Heart left ventricle (tissue), 16 donors: ENCODE data around the gene NUMB. TPM values are rescaled to one million over a fixed set of nuclear protein-coding genes. Genes with fewer than 3 reads are reported as not detected.
A peak's percentile ranks its signal among the peaks of the same experiment; 100 is the strongest.

Source experiments
- ATAC-seq, 4 donors: fragments of 200-7000 bp; cut with Tn5 transposase; one replicate each; pipeline ENCODE4 v1.9.1; 2020 to 2022; ENCODE audit warnings: moderate library complexity in 4 of 4, mild to moderate bottlenecking in 3 of 4, moderate number of reproducible peaks in 1 of 4
- DNase-seq, 5 donors: peaks; one replicate each; pipeline ENCODE4 v3.0.0-alpha.2; 2020
- H3K27ac ChIP-seq, 12 donors: fragments of 200-600 bp; sonication (generic) in 4 of 12; one replicate each; pipeline versions ENCODE4 v1.5.0 to v1.8.0; 2016 to 2022; ENCODE audit warnings: mild to moderate bottlenecking in 2 of 12
- H3K27me3 ChIP-seq, 9 donors: fragments of 200-600 bp; sonication (generic) in 2 of 9; one replicate each; pipeline versions ENCODE4 v1.5.1 to v1.8.0; 2016 to 2022; ENCODE audit warnings: mild to moderate bottlenecking in 3 of 9
- H3K36me3 ChIP-seq, 9 donors: fragments of 200-600 bp; sonication (generic) in 2 of 9; one replicate each; pipeline versions ENCODE4 v1.5.0 to v1.8.0; 2018 to 2022; ENCODE audit warnings: mild to moderate bottlenecking in 2 of 9
- H3K4me1 ChIP-seq, 12 donors: fragments of 200-600 bp; sonication (generic) in 4 of 12; one replicate each; pipeline versions ENCODE4 v1.5.0 to v1.8.0; 2016 to 2022; ENCODE audit warnings: mild to moderate bottlenecking in 3 of 12
- H3K4me3 ChIP-seq, 12 donors: fragments of 200-600 bp; sonication (generic) in 4 of 12; one replicate each; pipeline versions ENCODE4 v1.5.0 to v1.8.0; 2017 to 2022; ENCODE audit warnings: mild to moderate bottlenecking in 9 of 12, moderate library complexity in 4 of 12
- H3K9me3 ChIP-seq, 12 donors: fragments of 200-600 bp; sonication (generic) in 4 of 12; one replicate each; pipeline versions ENCODE4 v1.5.0 to v1.8.0; 2016 to 2022; ENCODE audit warnings: mild to moderate bottlenecking in 1 of 12
- CTCF ChIP-seq, 12 donors: fragments of 200-600 bp; sonication (generic) in 4 of 12; IDR thresholded peaks; one replicate each; pipeline versions ENCODE4 v1.5.0 to v1.8.0; 2018 to 2022; ENCODE audit warnings: antibody characterized with exemption in 12 of 12, mild to moderate bottlenecking in 5 of 12
- POLR2A ChIP-seq, 2 donors: fragments of 450-650 bp; IDR thresholded peaks; one replicate each; pipeline ENCODE4 v1.6.1; 2017; ENCODE audit warnings: antibody characterized with exemption in 2 of 2, mild to moderate bottlenecking in 2 of 2, moderate library complexity in 2 of 2
- WGBS, 4 donors: extraction: QIAGEN DNeasy Blood & Tissue Kit in 2 of 4; methylation state at CpG; one replicate each; pipeline versions ENCODE4 v1.1.5 to v1.1.7; 2013 to 2018; 5-methylcytosine and 5-hydroxymethylcytosine counted together
- intact Hi-C, 10 donors: fragments of 100-400 bp; cut with DNase I; formaldehyde crosslinking; loops; one replicate each; pipeline versions ENCODE4 v1.11.1 to v1.14.2; 2022
- polyA plus RNA-seq, 2 donors: library from polyadenylated mRNA; stranded (reverse); fragments of 200-250 nt; gene quantifications; one replicate each; pipeline ENCODE4 v1.2.3, GENCODE V29; 2013
- total RNA-seq, 9 donors: library from RNA; depleted of rRNA in 2 of 9; stranded (reverse); fragments of >200 nt in 2 of 9; fragmentation: NEBNext Ultra II Directional in 3 of 9; extraction: Animal tissue kit (Norgen Biotek cat#: 25700) in 3 of 9; gene quantifications; one replicate each; pipeline versions ENCODE4 v1.1.0 to v1.2.4, GENCODE V29; 2016 to 2023
- donor health status: ischemic (EF 13 %, LVEDD 7.1; RV severe dilation, severe dysfunction).
- donor health status: healthy with polysubstance abuse.
- donor health status: DM: no; HTN: yes; CAD: no.
- donor health status: DM: no; HTN: no; CAD: no.
- donor health status: ischemic (EF 25% LVEDD 6.9; RV normal size, moderate dysfunction).
- donor health status: ischemic (EF 25% LVEDD 5.7; RV mildly dilated, moderate dysfunction).
- donor health status: healthy.
- donor health status: DM: yes; HTN: yes; CAD: no.
- donor health status: ischemic (EF 35%, LVEDD 5.7; RV mildly dilated, moderate dysfunction).
- donor health status: nonischemic (EF 11% LVEDD 7.7; RV severe dilation, severe dysfunction).
- donor health status: DM: yes; HTN: yes; CAD: no.
- donor health status: PGD.
- donor health status: ischemic (EF 29% LVEDD 5.4; RV normal size, mild dysfunction).
- donor health status: nonischemic (EF 23%, LVEDD 6.1; RV moderate dilation, normal function).

NUMB gene
- total and polyA plus RNA-seq, 11 donors = 18.2 to 59.1 (median 34.9) TPM

DNA sequence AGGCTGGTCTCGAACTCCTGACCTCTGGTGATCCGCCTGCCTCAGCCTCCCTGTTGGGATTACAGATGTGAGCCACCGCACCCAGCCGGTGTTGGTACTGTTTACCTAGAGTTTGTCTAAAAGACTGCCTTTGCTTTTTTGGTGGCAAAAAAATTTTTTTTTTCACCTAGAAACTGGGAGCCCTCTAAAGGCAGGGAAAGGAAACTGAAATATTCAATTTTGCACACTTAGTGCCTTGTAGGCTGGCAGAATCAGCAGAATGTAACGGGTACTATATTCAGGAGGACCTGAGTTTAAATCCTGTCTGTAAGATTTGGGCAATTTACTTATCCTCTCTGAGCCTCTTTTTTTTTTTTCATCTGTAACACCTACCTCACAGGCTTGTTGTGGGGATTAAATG, 177.4 kb downstream of the NUMB start:
- whole genome bisulfite sequencing, 4 donors = 95 to 98% (median 96%) methylated on average over 5 of the region's 5 CpGs
- Histone ChIP-seq H3K36me3 (peaks cover 0 to 100% (median 96%) of the 10 kb centered on the region in 9 donors), H3K9me3 (no peaks in the 10 kb centered on the region), H3K4me3 (no peak overlapping the region), H3K4me1 (no peaks in the 10 kb centered on the region), H3K27ac (no peak overlapping the region), H3K27me3 (no peaks in the 10 kb centered on the region)
- TF ChIP-seq CTCF (IDR thresholded peaks at IDR 0.05) (no peak), POLR2A (IDR thresholded peaks at IDR 0.05) (no peak)
- no peak for DNase-seq
- intact Hi-C loops = loop anchor here in 3 of 10 donors (10.0 kb wide), 1 partner anchor 106 kb away; no protein-coding TSS in a partner anchor
- ATAC-seq = no peak

- ATAC-seq (no peak), DNase-seq (no peak)
- Histone ChIP-seq H3K36me3 (peaks cover 0 to 100% (median 86%) of the 10 kb centered on the region in 9 donors), H3K27me3 (no peaks in the 10 kb centered on the region), H3K4me1 (no peaks in the 10 kb centered on the region), H3K4me3 (no peak overlapping the region), H3K27ac (no peak overlapping the region), H3K9me3 (no peaks in the 10 kb centered on the region)
- 93 to 100% (median 94%) methylated on average over 1 to 2 of the region's 2 CpGs for WGBS, 4 donors
- intact Hi-C loops = no loop called here
- no peak for TF ChIP-seq CTCF (IDR thresholded peaks at IDR 0.05)
- TF ChIP-seq POLR2A (IDR thresholded peaks at IDR 0.05) = no peak
Observed at GRCh38 chr14:73277376-73277775, 181.0 kb downstream of the NUMB start.

GRCh38 chr14:73276836-73277235, 181.5 kb downstream of the NUMB start:
- Histone ChIP-seq H3K4me3 (no peak overlapping the region), H3K27ac (no peak overlapping the region), H3K27me3 (no peaks in the 10 kb centered on the region), H3K4me1 (no peaks in the 10 kb centered on the region), H3K9me3 (no peaks in the 10 kb centered on the region), H3K36me3 (peaks cover 0 to 96% (median 81%) of the 10 kb centered on the region in 9 donors)
- ATAC-seq (peak in 1 of 4 donors; percentile 15), DNase-seq (no peak)
- intact Hi-C loops = no loop called here
- WGBS, 4 donors = 91 to 95% (median 93%) methylated on average over 7 of the region's 7 CpGs
- TF ChIP-seq CTCF (IDR thresholded peaks at IDR 0.05) (no peak), POLR2A (IDR thresholded peaks at IDR 0.05) (no peak)

GRCh38 chr14:73273799-73274198, 184.5 kb downstream of the NUMB start:
- Histone ChIP-seq H3K27me3 (no peaks in the 10 kb centered on the region), H3K9me3 (no peaks in the 10 kb centered on the region), H3K4me1 (peaks cover 0 to 15% (median 10%) of the 10 kb centered on the region in 12 donors), H3K4me3 (no peak overlapping the region), H3K27ac (no peak overlapping the region), H3K36me3 (peaks cover 0 to 66% (median 51%) of the 10 kb centered on the region in 9 donors)
- 81 to 89% (median 83%) methylated on average over 4 of the region's 4 CpGs for WGBS, 4 donors
- no peak for ATAC-seq
- no peak for TF ChIP-seq CTCF (IDR thresholded peaks at IDR 0.05)
- intact Hi-C loops = no loop called here
- DNase-seq = no peak
